Measurements from ENCODE around the gene TMEM163. TPM values are rescaled to one million over a fixed set of nuclear protein-coding genes. Genes with fewer than 3 reads are reported as not detected.
"Not testable (repeated sequence)": the region's sequence is repeated elsewhere in the genome, so short reads cannot be mapped to it uniquely, and the experiment has no call there.

TMEM163 gene
- total RNA-seq, 1 experiment from 2014 or later: not detected

GRCh38 chr2:134665727-134666506, 52.9 kb downstream of the TMEM163 start:
- DNase-seq (ENCODE audit: low spot score): no peak

- no peak for DNase-seq (ENCODE audit: low spot score)
Observed at GRCh38 chr2:134663451-134664450, 55.0 kb downstream of the TMEM163 start.

- DNase-seq (ENCODE audit: low spot score): no peak
Observed at GRCh38 chr2:134662751-134663150, 56.0 kb downstream of the TMEM163 start.

- no peak for DNase-seq (ENCODE audit: low spot score)
Observed at GRCh38 chr2:134660626-134661402, 58.0 kb downstream of the TMEM163 start.

GRCh38 chr2:134659724-134660123, 59.1 kb downstream of the TMEM163 start:
- no peak for DNase-seq (ENCODE audit: low spot score)

- peak; percentile 45 for DNase-seq (ENCODE audit: low spot score)
Observed at GRCh38 chr2:134657650-134658250, 61.0 kb downstream of the TMEM163 start.

GRCh38 chr2:134656391-134656790, 62.4 kb downstream of the TMEM163 start:
- not testable (repeated sequence) for DNase-seq (ENCODE audit: low spot score)

- no peak for DNase-seq (ENCODE audit: low spot score)
Observed at GRCh38 chr2:134648586-134648985, 70.2 kb downstream of the TMEM163 start.

DNA sequence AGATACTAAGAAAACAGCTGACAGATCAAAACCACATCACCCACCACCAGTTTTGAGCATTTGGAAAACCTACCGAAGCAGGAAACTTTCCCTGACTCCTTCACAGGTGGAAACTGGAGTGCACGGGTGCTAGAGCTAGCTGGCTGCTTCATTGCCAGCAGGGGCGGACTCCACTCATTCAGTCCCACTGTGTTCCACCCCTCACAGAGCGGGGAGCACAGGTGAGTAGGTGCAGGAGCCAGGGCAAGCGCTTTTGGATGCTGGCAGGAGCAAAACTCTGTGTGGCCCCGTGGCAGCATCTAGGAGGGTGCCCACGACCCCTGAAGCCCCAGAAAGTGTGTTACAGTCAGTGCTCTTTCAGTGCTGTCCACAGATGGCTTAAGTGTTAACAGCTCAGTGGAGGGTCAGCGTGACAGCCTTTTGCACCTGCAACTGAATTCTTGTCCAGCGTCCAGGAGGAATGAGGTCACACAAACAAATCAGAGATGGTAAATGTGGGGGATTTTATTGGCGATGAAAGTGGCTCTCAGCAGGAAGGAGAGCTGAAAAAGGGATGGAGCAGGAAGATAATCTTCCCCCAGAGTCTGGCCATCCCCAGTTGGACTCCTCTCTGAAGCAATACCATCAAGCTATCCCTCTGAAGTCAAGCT, 71.1 kb downstream of the TMEM163 start:
- no peak for DNase-seq (ENCODE audit: low spot score)

DNA sequence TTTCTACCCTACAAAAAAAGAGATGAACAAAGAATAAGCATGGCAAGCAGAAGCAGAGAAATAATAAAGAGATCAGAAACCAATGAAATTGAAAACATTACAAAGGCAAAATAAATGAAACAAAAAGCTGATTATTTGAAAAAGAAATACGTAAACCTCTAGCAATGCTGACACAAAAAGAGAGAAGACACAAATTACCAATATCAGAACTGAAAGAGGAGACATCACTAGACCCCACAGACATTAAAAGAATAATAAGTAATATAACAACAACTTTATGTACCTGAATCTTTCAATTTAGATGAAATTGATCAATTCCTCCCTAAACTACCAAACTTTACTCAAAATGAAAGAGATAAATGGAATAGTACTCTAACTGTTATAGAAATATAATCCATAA, 75.9 kb downstream of the TMEM163 start:
- DNase-seq (ENCODE audit: low spot score): no peak

- no peak for DNase-seq (ENCODE audit: low spot score)
Observed at GRCh38 chr2:134640494-134640893, 78.3 kb downstream of the TMEM163 start.

- DNase-seq (ENCODE audit: low spot score): no peak
Observed at GRCh38 chr2:134639265-134639664, 79.5 kb downstream of the TMEM163 start.

DNA sequence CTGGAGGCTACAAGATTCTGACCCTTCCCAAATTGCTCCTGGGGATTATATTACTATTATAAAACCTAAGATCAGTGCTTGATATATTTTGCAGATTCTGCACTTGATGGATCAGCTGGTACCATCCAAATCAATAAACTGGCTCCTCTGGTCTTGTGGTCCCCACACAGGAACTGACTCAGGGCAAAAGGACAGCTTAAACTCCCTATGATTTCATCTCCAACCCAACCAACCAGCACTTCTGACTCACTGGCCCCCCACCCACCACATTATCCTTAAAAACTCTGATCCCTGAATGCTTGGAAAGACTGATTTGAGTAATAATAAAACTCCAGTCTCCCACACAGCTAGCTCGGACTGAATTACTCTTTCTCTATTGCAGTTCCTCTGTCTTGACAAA, 82.1 kb downstream of the TMEM163 start:
- DNase-seq (ENCODE audit: low spot score): no peak

GRCh38 chr2:134634054-134634753, 84.6 kb downstream of the TMEM163 start:
- no peak for DNase-seq (ENCODE audit: low spot score)

DNA sequence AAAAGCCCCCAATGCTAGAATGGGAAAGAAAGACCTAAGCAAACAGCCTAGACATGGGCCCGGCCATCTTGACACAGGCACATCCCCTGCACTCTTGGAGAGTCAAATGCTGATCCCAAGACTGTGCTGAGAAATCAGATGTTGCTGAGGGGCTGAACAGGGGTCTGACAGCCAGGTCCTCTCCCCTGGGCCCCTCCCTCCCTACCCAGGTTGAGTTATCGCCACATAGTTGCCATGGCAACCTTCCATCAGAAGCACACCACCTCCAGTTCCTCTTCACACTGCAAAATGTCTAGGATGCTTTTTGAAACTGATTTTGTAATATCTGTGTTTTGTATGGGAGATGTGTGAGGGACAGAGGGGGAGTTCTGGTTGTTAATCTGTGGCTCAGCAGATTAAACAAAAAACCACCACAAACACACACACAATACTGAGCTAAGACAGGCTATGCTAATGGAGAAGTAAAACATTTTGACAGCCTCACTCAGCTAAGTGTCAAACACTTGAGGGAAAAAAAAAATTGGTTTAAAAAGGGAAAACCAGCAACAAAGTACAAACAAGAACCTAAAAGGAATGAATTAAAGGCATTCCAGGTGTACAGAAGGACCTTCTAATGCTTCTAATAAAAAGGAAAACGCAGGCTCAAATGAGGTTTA, 88.2 kb downstream of the TMEM163 start:
- DNase-seq (ENCODE audit: low spot score): no peak

GRCh38 chr2:134628453-134628852, 90.3 kb downstream of the TMEM163 start:
- DNase-seq (ENCODE audit: low spot score): no peak

- DNase-seq (ENCODE audit: low spot score): no peak
Observed at GRCh38 chr2:134626781-134627180, 92.0 kb downstream of the TMEM163 start.

- DNase-seq (ENCODE audit: low spot score): no peak
Observed at GRCh38 chr2:134625311-134625710, 93.5 kb downstream of the TMEM163 start.

- DNase-seq (ENCODE audit: low spot score): no peak
Observed at GRCh38 chr2:134623796-134624195, 95.0 kb downstream of the TMEM163 start.

DNA sequence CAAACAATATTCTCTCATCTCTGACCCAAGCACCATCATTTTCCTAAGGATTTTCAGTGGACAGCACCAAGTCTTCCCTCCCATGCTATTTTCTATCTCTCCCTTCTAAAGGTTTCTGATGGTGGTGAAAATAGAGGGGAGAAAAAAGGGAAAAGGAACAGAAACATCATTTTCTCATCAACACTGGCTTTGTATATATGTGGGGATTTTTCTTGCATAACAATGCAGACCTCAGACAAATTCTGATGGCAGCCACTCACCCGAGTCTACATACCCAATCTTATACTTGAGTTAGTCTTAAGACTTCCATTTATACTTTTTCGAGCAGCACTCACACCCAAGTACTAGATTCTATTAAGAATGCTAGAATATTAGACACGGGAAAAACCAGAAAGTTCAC, 95.8 kb downstream of the TMEM163 start:
- no peak for DNase-seq (ENCODE audit: low spot score)

All from HT-29 (cell line).